Activated naive CD8-positive, alpha-beta T cell treated with anti-CD3 and anti-CD28 coated beads, Interleukin-2, amount 50 U/mL, for 24 hours (primary cell): ENCODE data around the gene ZNF501.

ENCODE experiments used
- ATAC-seq: fragments of 150-1000 bp; cut with Tn5 transposase; one replicate; pipeline ENCODE4 v1.10.0; 2021
- DNase-seq: peaks from one replicate; pipeline ENCODE4 v3.0.0; 2021
- H3K27ac Mint-ChIP-seq: one replicate; pipeline ENCODE4 v1.8.0; 2021; ENCODE audit warnings: mild to moderate bottlenecking, mixed read lengths
- H3K27me3 Mint-ChIP-seq: one replicate; pipeline ENCODE4 v1.8.0; 2021; ENCODE audit warnings: mixed read lengths
- H3K36me3 Mint-ChIP-seq: one replicate; pipeline ENCODE4 v1.8.0; 2021; ENCODE audit warnings: low read depth, mixed read lengths
- H3K4me1 Mint-ChIP-seq: one replicate; pipeline ENCODE4 v1.8.0; 2021; ENCODE audit warnings: mixed read lengths
- H3K4me3 Mint-ChIP-seq: one replicate; pipeline ENCODE4 v1.8.0; 2021; ENCODE audit warnings: mild to moderate bottlenecking, moderate library complexity, mixed read lengths
- H3K9me3 Mint-ChIP-seq: one replicate; pipeline ENCODE4 v1.8.0; 2021; ENCODE audit warnings: mixed read lengths

ZNF501 gene

DNA sequence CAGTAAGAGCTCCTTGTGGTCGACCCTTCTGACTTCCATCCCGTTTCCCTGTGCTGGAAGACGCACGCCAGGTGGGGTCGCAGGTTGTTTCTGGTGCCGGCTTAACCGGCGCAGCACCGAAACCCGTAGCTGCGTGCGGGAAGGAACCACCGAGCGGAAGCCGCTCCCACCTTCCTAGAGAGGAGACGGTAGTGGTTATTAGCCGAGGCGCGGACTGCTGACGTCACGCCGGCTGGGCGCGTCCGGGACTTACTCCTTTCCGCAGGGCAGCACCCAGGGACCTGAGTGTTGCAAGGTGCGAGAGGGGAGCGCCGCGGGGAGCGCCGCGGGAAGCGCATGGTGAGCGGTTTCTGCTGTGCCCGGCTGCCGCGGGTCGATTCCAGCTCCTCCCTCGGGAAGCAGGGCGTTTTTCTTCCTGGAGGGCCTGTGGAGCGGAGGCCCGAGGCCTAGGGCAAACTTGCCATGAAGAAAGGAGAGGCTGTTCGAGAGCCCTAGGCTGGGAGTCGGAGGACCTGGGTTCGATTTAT, at the start of gene ZNF501:
Gene ZNF501, plus strand, starts transcription at position 252 of the 527 bp plus-strand sequence. CDS start 4,787 bp downstream, outside the sequence.
- no peaks in the 10 kb centered on the region for H3K27me3 Mint-ChIP-seq
- peak within 1 kb of the TSS; percentile 85 for H3K4me3 Mint-ChIP-seq
- DNase-seq (peak; percentile 86), ATAC-seq (peak; percentile 98)
- peaks cover 68% of the 10 kb centered on the region for H3K9me3 Mint-ChIP-seq
- peaks cover 15% of the 10 kb centered on the region for H3K4me1 Mint-ChIP-seq
- H3K36me3 Mint-ChIP-seq: peaks cover 72% of the 10 kb centered on the region
- peak within 1 kb of the TSS; percentile 68 for H3K27ac Mint-ChIP-seq

DNA sequence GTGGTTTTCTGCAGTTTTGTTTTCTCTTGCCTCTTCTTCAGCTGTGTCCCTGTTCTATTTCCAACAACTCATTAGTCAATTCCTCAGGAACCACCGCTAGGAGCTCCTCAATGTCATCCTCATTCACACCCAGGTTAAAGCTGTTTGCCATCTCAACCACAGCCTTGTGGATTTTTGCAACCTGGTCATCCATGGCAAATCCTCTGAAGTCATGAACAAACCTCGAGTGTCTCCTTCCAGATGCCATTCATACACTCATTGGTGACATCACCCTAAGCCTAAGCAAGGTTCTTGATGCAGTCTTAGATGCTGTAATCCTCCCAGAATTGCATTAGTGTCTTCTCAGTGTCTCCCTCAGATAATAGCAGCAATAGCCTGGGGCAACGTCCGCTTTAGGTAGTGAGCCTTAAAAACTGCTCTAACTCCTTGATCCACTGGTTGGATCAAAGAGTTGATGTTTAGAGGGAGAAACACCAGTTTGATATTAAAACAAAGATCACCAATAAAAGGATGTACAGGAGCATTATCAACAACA, 48.4 kb upstream of the ZNF501 start:
- Mint-ChIP-seq H3K27me3 (peaks cover 4% of the 10 kb centered on the region), H3K4me3 (no peak overlapping the region), H3K27ac (no peak overlapping the region), H3K36me3 (peaks cover 37% of the 10 kb centered on the region), H3K9me3 (peaks cover 49% of the 10 kb centered on the region), H3K4me1 (peaks cover 11% of the 10 kb centered on the region)
- no peak for ATAC-seq
- DNase-seq: no peak

DNA sequence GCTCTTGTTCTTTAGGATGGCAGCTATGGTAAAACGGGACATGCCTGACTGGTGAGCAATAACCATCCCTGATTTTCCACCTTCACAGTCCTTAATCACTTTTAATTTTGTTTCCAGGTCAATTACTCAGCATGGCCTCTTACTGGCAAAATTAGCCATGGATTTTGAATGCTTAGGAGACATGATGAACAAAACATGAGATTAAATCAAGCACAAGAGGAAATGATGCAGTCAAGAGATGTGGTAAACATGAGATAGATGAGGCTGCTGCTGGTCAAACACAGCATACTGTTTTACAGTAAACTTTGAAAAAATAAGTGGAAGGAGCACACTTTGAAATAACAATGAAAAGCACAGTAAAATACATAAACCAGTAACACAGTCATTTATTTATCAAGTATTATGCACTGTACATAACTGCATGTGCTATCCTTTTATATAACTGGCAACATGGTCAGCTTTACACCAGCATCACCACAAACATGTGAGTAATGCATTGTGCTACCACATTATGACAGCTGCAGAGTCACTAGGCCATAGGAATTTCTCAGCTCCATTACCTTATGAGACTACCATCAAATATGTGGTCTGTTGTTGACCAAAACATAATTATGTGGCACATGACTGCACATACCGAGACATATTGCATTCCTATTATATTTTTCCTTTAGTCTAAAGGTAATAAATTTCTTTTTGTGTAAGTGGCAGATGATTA, 47.1 kb upstream of the ZNF501 start:
- Mint-ChIP-seq H3K27me3 (peaks cover 9% of the 10 kb centered on the region), H3K36me3 (peaks cover 46% of the 10 kb centered on the region), H3K9me3 (peaks cover 57% of the 10 kb centered on the region), H3K4me3 (no peak overlapping the region), H3K4me1 (peaks cover 13% of the 10 kb centered on the region), H3K27ac (no peak overlapping the region)
- no peak for ATAC-seq
- no peak for DNase-seq

DNA sequence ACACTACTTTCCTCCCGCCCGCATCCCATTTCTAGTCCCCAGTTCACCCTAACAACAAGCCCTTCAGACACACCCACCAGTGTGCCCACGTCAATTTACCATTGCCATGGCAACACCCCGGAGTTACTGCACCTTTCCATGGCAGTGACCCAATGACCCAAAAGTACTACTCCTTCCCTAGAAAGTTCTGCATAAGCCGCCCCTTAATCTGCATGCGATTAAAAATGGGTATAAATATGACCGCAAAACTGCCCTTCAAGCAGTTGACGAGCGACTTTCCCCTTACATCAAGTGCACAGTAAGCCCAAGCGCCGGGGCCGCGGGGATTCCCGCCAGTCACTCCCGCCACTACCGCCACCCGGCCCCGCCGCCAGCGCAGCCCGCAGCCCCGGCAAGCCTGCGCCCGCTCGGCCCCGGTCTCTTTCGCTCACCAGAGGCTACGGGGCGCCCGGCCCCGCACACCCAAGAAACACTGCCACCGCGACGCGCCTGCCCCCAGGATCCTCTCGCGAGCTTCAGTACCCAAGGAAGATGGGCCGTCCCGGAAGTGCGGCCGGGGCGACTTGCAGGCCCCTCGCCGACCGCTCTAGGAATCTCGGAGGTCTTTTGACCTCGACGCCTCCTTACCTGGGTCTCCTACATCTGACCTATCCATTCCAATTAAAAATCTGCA, 44.2 kb upstream of the ZNF501 start:
- H3K27ac Mint-ChIP-seq: no peak overlapping the region
- peaks cover 46% of the 10 kb centered on the region for H3K36me3 Mint-ChIP-seq
- peaks cover 13% of the 10 kb centered on the region for H3K4me1 Mint-ChIP-seq
- ATAC-seq (peak; percentile 65), DNase-seq (peak; percentile 47)
- peaks cover 71% of the 10 kb centered on the region for H3K9me3 Mint-ChIP-seq
- H3K4me3 Mint-ChIP-seq: peak overlapping the region; percentile 76
- peaks cover 20% of the 10 kb centered on the region for H3K27me3 Mint-ChIP-seq

DNA sequence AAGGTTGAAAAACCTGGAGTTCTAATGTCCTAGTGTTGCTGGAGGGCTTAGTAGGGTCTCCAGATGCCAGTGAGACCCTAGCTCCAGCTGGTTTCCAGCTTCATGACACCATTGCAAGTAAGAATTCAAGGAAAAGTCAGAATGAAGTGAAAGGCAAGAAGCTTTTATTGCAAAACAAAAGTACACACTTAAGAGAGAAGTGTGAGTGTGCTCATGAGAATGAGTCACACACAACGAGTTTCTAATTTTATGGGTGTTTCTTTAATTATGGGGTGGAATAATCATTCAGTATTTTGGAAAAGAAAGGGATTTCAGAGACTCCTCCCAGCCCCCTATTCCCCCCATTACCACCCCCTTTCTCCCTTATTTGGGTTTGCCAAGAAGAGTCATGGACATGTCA, 41.5 kb upstream of the ZNF501 start:
- Mint-ChIP-seq H3K9me3 (peaks cover 62% of the 10 kb centered on the region), H3K4me3 (no peak overlapping the region), H3K27me3 (peaks cover 38% of the 10 kb centered on the region), H3K36me3 (peaks cover 33% of the 10 kb centered on the region), H3K4me1 (peaks cover 13% of the 10 kb centered on the region), H3K27ac (no peak overlapping the region)
- ATAC-seq: no peak
- no peak for DNase-seq

DNA sequence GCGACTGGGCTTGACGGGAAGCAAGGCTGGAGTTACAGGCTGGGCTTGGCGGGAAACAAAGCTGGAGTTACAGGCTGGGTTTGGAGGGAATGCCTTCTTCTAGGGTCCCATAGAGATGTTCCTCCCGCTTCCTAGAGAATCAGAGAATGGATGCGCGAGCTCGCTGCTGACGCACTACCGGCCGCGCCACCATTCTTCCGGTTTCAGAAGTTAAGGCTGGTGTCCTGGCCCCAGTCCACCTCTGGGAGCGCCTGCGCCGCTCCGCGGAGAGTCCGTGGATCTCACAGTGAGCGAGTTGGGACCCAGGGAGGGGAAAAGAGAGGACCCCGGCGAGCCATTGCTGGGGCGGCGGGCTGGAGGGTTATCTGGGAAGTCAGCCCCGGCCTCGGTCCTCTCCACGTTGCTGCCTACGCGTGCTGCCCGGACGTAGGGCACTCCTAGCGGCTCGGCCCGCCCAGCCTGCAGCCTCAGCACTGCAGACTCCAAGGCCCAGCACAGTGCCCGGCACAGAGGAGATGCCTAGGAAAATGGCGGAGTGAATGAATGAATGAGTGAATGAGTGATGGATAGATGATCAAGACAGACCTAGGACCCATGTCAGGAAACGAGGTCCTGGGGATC, 16.9 kb upstream of the ZNF501 start, which contains the start of gene ZNF502:
Gene ZNF502, plus strand, starts transcription at position 206 of the 621 bp plus-strand sequence. CDS start 7,602 bp downstream, outside the sequence.
- H3K9me3 Mint-ChIP-seq: peaks cover 72% of the 10 kb centered on the region
- H3K4me1 Mint-ChIP-seq: peaks cover 9% of the 10 kb centered on the region
- H3K36me3 Mint-ChIP-seq: peaks cover 56% of the 10 kb centered on the region
- H3K27ac Mint-ChIP-seq: peak within 1 kb of the TSS; percentile 39
- ATAC-seq: peak; percentile 61
- peak within 1 kb of the TSS; percentile 80 for H3K4me3 Mint-ChIP-seq
- peaks cover 28% of the 10 kb centered on the region for H3K27me3 Mint-ChIP-seq
- peak; percentile 61 for DNase-seq

DNA sequence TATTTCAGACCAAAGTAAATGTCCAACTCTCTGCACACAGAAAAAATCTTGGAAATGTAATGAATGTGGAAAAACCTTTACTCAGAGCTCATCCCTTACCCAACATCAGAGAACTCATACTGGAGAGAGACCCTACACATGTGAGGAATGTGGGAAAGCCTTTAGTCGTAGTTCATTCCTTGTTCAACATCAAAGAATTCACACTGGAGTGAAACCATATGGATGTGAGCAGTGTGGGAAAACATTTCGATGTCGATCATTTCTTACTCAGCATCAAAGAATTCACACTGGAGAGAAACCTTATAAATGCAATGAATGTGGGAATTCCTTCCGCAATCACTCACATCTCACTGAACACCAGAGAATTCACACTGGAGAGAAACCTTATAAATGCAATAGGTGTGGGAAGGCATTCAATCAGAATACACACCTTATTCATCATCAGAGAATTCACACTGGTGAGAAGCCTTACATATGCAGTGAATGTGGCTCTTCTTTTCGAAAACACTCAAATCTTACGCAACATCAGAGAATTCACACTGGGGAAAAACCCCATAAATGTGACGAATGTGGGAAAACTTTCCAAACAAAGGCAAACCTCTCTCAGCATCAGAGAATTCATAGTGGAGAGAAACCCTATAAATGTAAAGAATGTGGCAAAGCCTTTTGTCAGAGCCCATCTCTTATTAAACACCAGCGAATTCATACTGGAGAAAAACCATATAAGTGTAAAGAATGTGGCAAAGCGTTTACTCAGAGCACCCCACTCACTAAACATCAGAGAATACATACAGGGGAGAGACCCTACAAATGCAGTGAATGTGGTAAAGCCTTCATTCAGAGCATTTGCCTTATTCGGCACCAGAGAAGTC, 8.0 kb upstream of the ZNF501 start:
- no peak for DNase-seq
- H3K36me3 Mint-ChIP-seq: peaks cover 76% of the 10 kb centered on the region

DNA sequence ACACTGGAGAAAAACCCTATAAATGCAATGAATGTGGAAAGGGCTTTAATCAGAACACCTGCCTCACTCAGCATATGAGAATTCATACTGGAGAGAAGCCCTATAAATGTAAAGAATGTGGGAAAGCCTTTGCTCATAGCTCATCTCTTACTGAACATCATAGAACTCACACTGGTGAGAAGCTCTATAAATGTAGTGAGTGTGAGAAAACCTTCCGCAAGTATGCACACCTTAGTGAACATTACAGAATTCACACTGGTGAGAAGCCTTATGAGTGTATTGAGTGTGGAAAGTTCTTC, 7.4 kb upstream of the ZNF501 start:
- Mint-ChIP-seq H3K9me3 (peaks cover 75% of the 10 kb centered on the region), H3K27me3 (no peaks in the 10 kb centered on the region), H3K36me3 (peaks cover 72% of the 10 kb centered on the region), H3K27ac (no peak overlapping the region), H3K4me1 (no peaks in the 10 kb centered on the region), H3K4me3 (no peak overlapping the region)
- DNase-seq: no peak
- ATAC-seq: no peak

More for the DNA sequence above, 8.0 kb upstream of the ZNF501 start:
- Mint-ChIP-seq H3K4me1 (no peaks in the 10 kb centered on the region), H3K9me3 (peaks cover 80% of the 10 kb centered on the region), H3K4me3 (no peak overlapping the region), H3K27me3 (no peaks in the 10 kb centered on the region), H3K27ac (no peak overlapping the region)
- no peak for ATAC-seq

DNA sequence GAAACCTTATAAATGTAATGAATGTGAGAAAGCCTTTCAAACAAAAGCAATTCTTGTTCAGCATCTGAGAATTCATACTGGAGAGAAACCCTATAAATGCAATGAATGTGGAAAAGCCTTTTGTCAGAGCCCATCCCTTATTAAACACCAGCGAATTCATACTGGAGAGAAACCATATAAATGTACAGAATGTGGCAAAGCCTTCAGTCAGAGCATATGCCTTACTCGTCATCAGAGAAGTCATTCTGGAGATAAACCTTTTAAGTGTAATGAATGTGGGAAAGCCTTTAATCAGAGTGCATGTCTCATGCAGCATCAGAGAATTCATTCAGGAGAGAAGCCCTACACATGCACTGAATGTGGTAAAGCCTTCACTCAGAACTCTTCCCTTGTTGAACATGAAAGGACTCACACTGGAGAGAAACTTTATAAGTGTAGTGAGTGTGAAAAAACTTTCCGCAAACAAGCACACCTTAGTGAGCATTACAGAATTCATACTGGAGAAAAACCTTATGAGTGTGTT, 5.3 kb downstream of the ZNF501 start:
- Mint-ChIP-seq H3K4me1 (peaks cover 6% of the 10 kb centered on the region), H3K9me3 (peaks cover 83% of the 10 kb centered on the region), H3K36me3 (peaks cover 63% of the 10 kb centered on the region), H3K4me3 (no peak overlapping the region), H3K27me3 (no peaks in the 10 kb centered on the region), H3K27ac (no peak overlapping the region)
- ATAC-seq: no peak
- DNase-seq: no peak

DNA sequence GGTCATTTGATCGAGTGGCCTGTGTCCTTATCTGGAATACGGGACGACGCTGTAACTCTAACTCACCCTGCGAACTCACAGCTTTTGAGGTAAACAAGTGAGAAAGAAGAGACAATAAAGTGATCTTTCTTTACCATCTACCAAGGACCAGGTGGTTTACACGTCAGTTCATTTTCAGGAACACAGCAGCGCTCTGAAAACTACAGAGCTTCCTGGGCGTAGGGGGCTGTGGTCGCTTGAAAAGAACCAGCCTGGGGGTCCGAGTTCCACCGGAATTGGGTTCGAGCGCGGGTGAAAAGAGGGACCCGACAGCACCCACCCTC, 31.6 kb downstream of the ZNF501 start:
- Mint-ChIP-seq H3K4me3 (peak overlapping the region; percentile 97), H3K27me3 (no peaks in the 10 kb centered on the region), H3K27ac (peak overlapping the region; percentile 89), H3K4me1 (peaks cover 26% of the 10 kb centered on the region), H3K36me3 (peaks cover 75% of the 10 kb centered on the region), H3K9me3 (peaks cover 26% of the 10 kb centered on the region)
- no peak for DNase-seq
- no peak for ATAC-seq

DNA sequence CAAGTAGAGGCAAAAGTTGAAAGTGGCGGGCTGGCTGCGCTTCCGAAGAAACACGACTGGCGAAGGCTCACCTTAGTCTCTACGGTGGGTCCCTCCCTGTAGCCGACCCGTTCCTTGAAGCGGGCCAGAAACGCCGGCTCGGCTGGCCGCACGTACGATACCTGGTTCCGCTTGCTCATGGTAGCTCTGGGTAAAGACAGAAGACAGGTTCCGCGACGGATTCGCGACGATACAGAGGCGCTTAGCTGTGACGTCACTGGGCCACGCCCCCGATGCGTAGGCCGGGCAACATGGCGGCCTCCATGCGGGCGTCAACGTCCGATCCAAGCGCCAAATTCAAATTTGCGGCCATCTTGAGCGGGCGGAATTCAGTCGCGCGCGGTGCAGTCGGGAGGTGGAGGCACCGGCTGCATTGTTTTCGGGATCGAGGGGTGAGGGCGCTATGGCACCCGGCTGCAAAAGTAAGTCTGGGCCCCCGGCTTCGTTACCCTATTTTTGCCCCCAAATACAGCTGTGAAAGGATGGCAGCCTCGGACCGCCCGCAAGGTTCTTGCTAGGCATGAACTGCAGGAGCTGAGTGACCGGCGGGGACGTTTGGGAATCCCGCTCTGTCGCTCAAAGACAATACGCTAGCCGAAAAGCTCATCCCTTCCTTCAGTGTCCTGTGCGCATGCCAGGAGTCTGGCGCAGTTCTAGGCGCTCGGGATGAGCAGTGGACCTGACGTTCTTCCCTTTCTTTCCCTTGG, 32.2 kb downstream of the ZNF501 start, which contains the start of the genes KIAA1143 and KIF15:
Gene KIAA1143, minus strand, starts transcription at position 196 of the 746 bp plus-strand sequence. Its CDS starts 17 bp downstream, at position 179.
Gene KIF15, plus strand, starts transcription at position 371 of the 746 bp plus-strand sequence. Its CDS starts 72 bp downstream, at position 443.
- peak within 1 kb of the TSS; percentile 89 for H3K27ac Mint-ChIP-seq
- peaks cover 26% of the 10 kb centered on the region for H3K9me3 Mint-ChIP-seq
- H3K36me3 Mint-ChIP-seq: peaks cover 74% of the 10 kb centered on the region
- H3K27me3 Mint-ChIP-seq: no peaks in the 10 kb centered on the region
- peak within 1 kb of the TSS; percentile 97 for H3K4me3 Mint-ChIP-seq
- H3K4me1 Mint-ChIP-seq: peaks cover 26% of the 10 kb centered on the region
- ATAC-seq (peak; percentile 96), DNase-seq (peak; percentile 99)

DNA sequence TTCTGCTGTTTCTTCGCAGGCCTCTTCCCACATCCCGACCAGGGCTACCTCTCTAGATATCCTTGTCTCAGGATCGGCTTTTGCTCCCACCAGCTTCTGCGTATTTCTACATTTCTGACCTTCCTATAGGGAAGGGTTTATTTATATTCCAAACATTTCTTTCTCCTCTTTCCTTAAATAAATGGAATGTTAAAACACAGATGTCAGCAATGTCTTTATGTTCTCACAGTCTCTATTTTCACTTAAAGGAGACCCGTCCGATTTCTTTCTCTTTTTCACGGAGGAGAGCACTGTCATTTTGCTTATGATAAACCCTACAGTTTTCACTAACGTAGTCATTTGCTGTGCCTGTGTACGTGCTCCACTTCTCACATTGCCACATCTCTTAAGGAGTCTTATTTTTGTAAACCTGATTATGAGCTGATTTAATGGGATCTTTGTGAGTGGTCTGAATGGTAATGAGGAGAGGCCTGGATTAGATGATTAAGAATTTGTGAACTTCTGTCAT, 32.8 kb downstream of the ZNF501 start:
- DNase-seq (no peak), ATAC-seq (no peak)
- peaks cover 25% of the 10 kb centered on the region for H3K4me1 Mint-ChIP-seq
- peak overlapping the region; percentile 89 for H3K27ac Mint-ChIP-seq
- peak overlapping the region; percentile 97 for H3K4me3 Mint-ChIP-seq
- peaks cover 24% of the 10 kb centered on the region for H3K9me3 Mint-ChIP-seq
- H3K27me3 Mint-ChIP-seq: no peaks in the 10 kb centered on the region
- H3K36me3 Mint-ChIP-seq: peaks cover 72% of the 10 kb centered on the region

DNA sequence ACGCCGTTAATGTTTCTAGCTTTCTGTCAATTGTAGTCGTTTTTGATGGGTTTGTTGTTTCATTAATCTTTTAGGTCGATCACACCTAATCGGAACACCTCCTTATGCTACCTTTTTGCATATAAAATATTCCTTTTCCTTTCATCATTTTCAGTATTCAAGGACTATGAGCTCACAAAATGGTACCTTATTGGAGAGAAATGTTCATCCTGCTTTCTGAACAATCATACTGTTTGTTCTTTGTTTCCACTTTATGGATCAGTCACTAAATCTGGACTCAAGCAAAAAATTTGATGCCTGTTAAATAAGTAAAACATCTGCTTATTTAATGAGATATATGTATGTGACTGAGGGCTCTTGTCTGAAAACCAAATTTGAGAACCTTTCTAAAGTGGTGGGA, 33.3 kb downstream of the ZNF501 start:
- H3K36me3 Mint-ChIP-seq: peaks cover 69% of the 10 kb centered on the region
- peak overlapping the region; percentile 97 for H3K4me3 Mint-ChIP-seq
- no peaks in the 10 kb centered on the region for H3K27me3 Mint-ChIP-seq
- H3K27ac Mint-ChIP-seq: peak overlapping the region; percentile 89
- no peak for ATAC-seq
- DNase-seq: no peak
- H3K9me3 Mint-ChIP-seq: peaks cover 19% of the 10 kb centered on the region
- H3K4me1 Mint-ChIP-seq: peaks cover 22% of the 10 kb centered on the region
